Activated CD4-positive, alpha-beta T cell treated with anti-CD3 and anti-CD28 coated beads for 48 hours (primary cell): ENCODE data around the gene BCLAF1.
"Not testable (repeated sequence)": the region's sequence is repeated elsewhere in the genome, so short reads cannot be mapped to it uniquely, and the experiment has no call there.

Experiments
- DNase-seq: peaks from one replicate; pipeline ENCODE4 v3.0.0-alpha.2; 2020

The BCLAF1 gene

GRCh38 chr6:136236466-136237293 lies 53.0 kb downstream of the BCLAF1 start:
- no peak for DNase-seq

- no peak for DNase-seq
Observed at GRCh38 chr6:136235233-136235564, 54.4 kb downstream of the BCLAF1 start.

- DNase-seq, result no peak
Observed at GRCh38 chr6:136232701-136233100, 56.9 kb downstream of the BCLAF1 start.

- no peak for DNase-seq
Observed at GRCh38 chr6:136230219-136230853, 59.3 kb downstream of the BCLAF1 start.

- DNase-seq, result no peak
Observed at GRCh38 chr6:136228814-136229213, 60.8 kb downstream of the BCLAF1 start.

GRCh38 chr6:136226674-136227377 lies 62.8 kb downstream of the BCLAF1 start:
- DNase-seq, result no peak

- DNase-seq, result peak; percentile 70
Observed at GRCh38 chr6:136226027-136226673, 63.5 kb downstream of the BCLAF1 start.

- peak; percentile 46 for DNase-seq
Observed at GRCh38 chr6:136225496-136225895, 64.2 kb downstream of the BCLAF1 start.

GRCh38 chr6:136224974-136225373 lies 64.7 kb downstream of the BCLAF1 start:
- not testable (repeated sequence) for DNase-seq

GRCh38 chr6:136216503-136217401 lies 72.9 kb downstream of the BCLAF1 start:
- DNase-seq, result no peak

- DNase-seq, result no peak
Observed at GRCh38 chr6:136213853-136214252, 75.8 kb downstream of the BCLAF1 start.

- no peak for DNase-seq
Observed at GRCh38 chr6:136213012-136213539, 76.6 kb downstream of the BCLAF1 start.

GRCh38 chr6:136212608-136213007 lies 77.0 kb downstream of the BCLAF1 start:
- DNase-seq, result no peak

GRCh38 chr6:136210398-136211165 lies 79.1 kb downstream of the BCLAF1 start:
- DNase-seq, result no peak

- DNase-seq, result no peak
Observed at GRCh38 chr6:136209496-136209895, 80.2 kb downstream of the BCLAF1 start.

- DNase-seq, result no peak
Observed at GRCh38 chr6:136208783-136209182, 80.9 kb downstream of the BCLAF1 start.
